ENCODE measurements around the gene RASA3.

RASA3 gene

GRCh38 chr13:113943821-113944565 lies 188.4 kb downstream of the RASA3 start:
- DNase-seq (ENCODE audit: low read depth), result no peak
- H3K4me3 ChIP-seq (replicated peaks; ENCODE audit: low read depth, low read length), result no peak overlapping the region
- TF ChIP-seq, protein P1, sequence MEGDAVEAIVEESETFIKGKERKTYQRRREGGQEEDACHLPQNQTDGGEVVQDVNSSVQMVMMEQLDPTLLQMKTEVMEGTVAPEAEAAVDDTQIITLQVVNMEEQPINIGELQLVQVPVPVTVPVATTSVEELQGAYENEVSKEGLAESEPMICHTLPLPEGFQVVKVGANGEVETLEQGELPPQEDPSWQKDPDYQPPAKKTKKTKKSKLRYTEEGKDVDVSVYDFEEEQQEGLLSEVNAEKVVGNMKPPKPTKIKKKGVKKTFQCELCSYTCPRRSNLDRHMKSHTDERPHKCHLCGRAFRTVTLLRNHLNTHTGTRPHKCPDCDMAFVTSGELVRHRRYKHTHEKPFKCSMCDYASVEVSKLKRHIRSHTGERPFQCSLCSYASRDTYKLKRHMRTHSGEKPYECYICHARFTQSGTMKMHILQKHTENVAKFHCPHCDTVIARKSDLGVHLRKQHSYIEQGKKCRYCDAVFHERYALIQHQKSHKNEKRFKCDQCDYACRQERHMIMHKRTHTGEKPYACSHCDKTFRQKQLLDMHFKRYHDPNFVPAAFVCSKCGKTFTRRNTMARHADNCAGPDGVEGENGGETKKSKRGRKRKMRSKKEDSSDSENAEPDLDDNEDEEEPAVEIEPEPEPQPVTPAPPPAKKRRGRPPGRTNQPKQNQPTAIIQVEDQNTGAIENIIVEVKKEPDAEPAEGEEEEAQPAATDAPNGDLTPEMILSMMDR (IDR thresholded peaks at IDR 0.05; ENCODE audit: low read length, missing control alignments), result no peak

DNA sequence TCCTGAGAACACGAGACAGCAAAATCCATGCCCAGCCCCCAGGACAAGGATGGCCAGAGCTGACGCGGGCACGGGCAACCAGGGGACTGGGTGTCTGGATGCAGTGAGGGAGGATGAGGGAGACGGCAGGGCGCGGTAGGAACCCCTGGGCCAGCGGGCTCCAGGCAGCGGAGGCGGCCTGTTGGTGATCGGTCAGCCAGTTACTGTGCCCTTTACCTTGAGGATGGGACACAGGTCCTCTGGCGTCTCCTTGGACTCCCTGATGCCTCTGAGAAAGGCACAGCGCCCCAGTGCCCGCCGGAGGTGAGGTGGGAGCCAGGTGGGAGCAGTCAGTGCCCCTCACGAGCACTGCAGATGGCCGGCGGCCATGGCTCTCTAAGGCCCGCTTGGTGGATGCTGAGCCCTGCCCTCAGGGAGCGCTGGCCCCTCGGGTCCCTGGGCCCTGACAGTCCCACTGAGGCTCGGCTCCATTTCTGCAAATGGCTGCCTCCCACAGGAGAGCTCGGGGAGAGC lies 189.8 kb downstream of the RASA3 start:
- TF ChIP-seq, protein P1 (IDR thresholded peaks at IDR 0.05; ENCODE audit: low read length, missing control alignments), result no peak
- DNase-seq (ENCODE audit: low read depth), result no peak
- no peak overlapping the region for H3K4me3 ChIP-seq (replicated peaks; ENCODE audit: low read depth, low read length)

- TF ChIP-seq, protein P1 (IDR thresholded peaks at IDR 0.05; ENCODE audit: low read length, missing control alignments), result no peak
- DNase-seq (ENCODE audit: low read depth), result no peak
- no peak overlapping the region for H3K4me3 ChIP-seq (replicated peaks; ENCODE audit: low read depth, low read length)
These were observed 190.7 kb downstream of the RASA3 start for GRCh38 chr13:113941571-113942191.

- no peak overlapping the region for H3K4me3 ChIP-seq (replicated peaks; ENCODE audit: low read depth, low read length)
- DNase-seq (ENCODE audit: low read depth), result no peak
- TF ChIP-seq, protein P1 (IDR thresholded peaks at IDR 0.05; ENCODE audit: low read length, missing control alignments), result no peak
These were observed 192.5 kb downstream of the RASA3 start for GRCh38 chr13:113939944-113940297.

GRCh38 chr13:113939129-113939943 lies 193.1 kb downstream of the RASA3 start:
- no peak for DNase-seq (ENCODE audit: low read depth)
- H3K4me3 ChIP-seq (replicated peaks; ENCODE audit: low read depth, low read length), result no peak overlapping the region
- TF ChIP-seq, protein P1 (IDR thresholded peaks at IDR 0.05; ENCODE audit: low read length, missing control alignments), result no peak

- H3K4me3 ChIP-seq (replicated peaks; ENCODE audit: low read depth, low read length), result no peak overlapping the region
- peak; percentile 32 for DNase-seq (ENCODE audit: low read depth)
- TF ChIP-seq, protein P1 (IDR thresholded peaks at IDR 0.05; ENCODE audit: low read length, missing control alignments), result no peak
These were observed 193.7 kb downstream of the RASA3 start for GRCh38 chr13:113938716-113939115.
